EH (cell line): Measurements from ENCODE around the gene IRF9.
A peak's percentile ranks its signal among the peaks of the same experiment; 100 is the strongest.

Source experiments
- DNase-seq: peaks from one replicate; pipeline ENCODE4 v3.0.0-alpha.2; 2015; ENCODE audit warnings: low read depth

The IRF9 gene

GRCh38 chr14:24149302-24149969 is 11.6 kb upstream of the IRF9 start:
- no peak for DNase-seq

DNA sequence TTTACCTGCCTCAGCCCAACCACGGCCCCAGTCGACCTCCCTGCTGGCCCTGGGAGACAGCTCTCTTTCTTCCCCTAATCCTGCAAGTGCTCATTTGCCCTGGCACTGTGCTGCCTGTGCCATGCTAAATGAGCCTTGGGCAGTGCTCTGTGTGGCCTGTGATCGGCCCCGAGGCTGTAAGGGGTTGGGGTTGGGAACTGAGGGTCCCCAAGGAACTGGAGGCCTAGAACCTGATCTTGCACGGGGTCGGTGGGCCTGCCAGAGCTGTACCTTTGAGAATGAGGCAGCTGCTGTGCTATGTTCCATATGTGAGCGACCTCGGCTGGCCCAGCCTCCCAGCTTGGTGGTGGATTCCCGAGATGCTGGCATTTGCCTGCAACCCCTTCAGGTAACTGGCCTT is 11.0 kb upstream of the IRF9 start:
- DNase-seq: no peak

DNA sequence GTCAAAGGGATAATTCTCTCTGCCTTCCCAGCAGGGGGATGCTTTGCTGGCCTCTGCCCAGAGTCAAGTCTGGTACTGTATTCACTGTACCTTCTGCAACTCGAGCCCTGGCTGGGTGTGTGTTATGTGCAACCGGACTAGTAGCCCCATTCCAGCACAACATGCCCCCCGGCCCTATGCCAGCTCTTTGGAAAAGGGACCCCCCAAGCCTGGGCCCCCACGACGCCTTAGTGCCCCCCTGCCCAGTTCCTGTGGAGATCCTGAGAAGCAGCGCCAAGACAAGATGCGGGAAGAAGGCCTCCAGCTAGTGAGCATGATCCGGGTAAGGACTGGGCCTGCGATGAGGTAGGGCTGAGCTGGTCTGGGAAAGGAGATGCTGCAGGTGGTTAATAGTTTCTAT is 10.5 kb upstream of the IRF9 start:
- no peak for DNase-seq

- DNase-seq: no peak
Observed at GRCh38 chr14:24150993-24151392, 10.1 kb upstream of the IRF9 start.

DNA sequence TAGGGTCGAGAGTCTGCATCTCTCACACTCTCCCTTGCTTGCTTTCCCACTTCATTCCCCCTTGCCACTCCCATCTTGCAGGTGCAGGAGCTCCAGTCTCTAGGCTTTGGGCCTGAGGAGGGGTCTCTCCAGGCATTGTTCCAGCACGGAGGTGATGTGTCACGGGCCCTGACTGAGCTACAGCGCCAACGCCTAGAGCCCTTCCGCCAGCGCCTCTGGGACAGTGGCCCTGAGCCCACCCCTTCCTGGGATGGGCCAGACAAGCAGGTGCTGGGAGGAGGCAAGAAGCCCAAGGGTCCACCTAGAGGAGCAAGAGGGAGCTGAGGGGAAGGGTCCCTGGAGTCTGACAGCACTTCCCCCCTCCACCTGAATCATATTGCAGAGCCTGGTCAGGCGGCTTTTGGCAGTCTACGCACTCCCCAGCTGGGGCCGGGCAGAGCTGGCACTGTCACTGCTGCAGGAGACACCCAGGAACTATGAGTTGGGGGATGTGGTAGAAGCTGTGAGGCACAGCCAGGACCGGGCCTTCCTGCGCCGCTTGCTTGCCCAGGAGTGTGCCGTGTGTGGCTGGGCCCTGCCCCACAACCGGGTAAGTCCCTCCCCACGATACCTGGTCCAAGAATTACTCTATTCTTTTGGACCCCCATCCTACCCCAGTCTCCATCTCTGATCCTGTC is 9.5 kb upstream of the IRF9 start:
- DNase-seq: no peak

- DNase-seq: no peak
Observed at GRCh38 chr14:24155100-24155499, 6.0 kb upstream of the IRF9 start.

GRCh38 chr14:24156840-24157239 is 4.2 kb upstream of the IRF9 start:
- DNase-seq: no peak

GRCh38 chr14:24157331-24157730 is 3.7 kb upstream of the IRF9 start:
- no peak for DNase-seq

- DNase-seq: no peak
Observed at GRCh38 chr14:24159777-24160498, 1.1 kb upstream of the IRF9 start.

- DNase-seq: no peak
Observed at GRCh38 chr14:24160499-24160849, 591 bp upstream of the IRF9 start.

- DNase-seq: peak; percentile 43
Observed at GRCh38 chr14:24162093-24162492, 1.0 kb downstream of the IRF9 start.

DNA sequence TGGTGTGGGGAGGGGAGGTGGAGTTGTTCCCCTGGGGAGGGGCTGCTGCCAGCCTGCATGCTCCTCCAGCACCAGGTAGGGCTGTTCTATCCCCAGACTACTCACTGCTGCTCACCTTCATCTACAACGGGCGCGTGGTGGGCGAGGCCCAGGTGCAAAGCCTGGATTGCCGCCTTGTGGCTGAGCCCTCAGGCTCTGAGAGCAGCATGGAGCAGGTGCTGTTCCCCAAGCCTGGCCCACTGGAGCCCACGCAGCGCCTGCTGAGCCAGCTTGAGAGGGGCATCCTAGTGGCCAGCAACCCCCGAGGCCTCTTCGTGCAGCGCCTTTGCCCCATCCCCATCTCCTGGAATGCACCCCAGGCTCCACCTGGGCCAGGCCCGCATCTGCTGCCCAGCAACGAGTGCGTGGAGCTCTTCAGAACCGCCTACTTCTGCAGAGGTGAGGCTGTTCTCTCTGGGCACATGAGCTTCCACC is 3.5 kb downstream of the IRF9 start:
- DNase-seq: no peak

- no peak for DNase-seq
Observed at GRCh38 chr14:24165785-24166184, 4.7 kb downstream of the IRF9 start.

DNA sequence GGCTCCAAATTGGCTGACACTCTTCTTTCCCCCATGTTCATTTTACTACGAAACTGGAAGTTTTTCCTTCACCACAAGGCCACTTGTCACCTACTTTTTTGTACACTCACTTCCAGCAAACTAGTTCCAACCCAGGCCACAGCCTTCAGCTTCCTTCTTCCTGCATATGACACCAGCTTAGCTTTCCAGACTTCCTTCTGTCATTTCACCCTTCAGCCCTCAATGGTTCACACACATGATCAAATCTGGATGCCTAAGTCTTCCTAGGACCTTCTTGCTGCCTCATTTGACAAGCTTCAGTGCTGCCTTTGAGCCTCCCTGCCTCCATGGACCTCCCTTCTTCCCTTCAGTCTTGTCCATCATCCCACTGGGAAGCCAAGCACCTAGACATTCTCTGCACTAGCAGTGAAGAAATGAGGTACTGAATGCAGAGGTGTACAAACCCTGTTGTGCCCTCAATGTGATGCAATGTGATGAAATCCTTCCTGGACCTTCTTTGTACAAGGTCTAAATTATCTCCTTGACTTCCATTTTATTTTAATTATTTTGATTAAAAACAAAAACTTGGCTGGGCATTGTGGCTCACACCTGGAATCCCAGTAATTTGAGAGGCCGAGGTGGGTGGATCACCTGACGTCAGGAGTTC is 6.5 kb downstream of the IRF9 start:
- no peak for DNase-seq

DNA sequence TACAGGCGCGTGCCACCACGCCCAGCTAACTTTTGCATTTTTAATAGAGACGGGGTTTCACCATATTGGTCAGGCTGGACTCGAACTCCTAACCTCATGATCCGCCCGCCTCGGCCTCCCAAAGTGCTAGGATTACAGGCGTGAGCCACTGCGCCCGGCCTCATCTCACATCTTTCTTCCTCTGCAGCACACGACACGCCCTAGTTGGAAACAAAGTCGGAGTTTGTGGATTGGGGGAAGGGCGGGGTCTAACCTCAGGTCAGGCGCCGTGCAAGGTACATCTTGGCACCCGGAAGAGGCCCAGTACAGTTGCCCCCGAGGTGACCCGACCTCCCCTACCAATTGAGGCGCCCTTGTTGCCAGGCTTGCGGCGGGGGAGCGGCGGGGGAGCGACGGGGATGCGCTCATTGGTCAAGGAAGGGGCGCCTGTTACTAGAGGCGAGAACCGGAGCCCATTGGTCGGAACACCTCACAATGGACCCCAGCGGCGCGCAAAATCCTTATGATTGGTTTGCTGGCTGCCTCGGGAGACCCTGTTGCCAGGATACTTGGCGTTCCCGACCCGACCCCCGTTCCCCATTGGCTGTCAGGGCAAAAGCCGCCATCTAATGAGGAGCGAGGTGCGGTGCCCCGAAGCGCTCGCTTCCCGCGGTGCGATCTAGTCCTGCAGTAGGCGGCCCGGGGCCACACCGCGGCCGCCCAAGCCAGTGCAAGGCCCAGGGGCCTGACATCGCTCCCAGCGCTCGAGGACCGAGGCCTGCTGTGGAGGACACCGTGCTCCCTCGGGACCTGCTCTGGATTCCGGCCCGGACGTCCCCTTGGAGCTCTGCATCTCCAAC is 10.6 kb downstream of the IRF9 start, which contains the start of gene REC8:
Gene REC8 (plus strand): TSS at position 659 of the 839 bp plus-strand sequence. CDS start 473 bp downstream, outside the sequence.
- DNase-seq: no peak

- no peak for DNase-seq
Observed at GRCh38 chr14:24172261-24172860, 11.3 kb downstream of the IRF9 start.

DNA sequence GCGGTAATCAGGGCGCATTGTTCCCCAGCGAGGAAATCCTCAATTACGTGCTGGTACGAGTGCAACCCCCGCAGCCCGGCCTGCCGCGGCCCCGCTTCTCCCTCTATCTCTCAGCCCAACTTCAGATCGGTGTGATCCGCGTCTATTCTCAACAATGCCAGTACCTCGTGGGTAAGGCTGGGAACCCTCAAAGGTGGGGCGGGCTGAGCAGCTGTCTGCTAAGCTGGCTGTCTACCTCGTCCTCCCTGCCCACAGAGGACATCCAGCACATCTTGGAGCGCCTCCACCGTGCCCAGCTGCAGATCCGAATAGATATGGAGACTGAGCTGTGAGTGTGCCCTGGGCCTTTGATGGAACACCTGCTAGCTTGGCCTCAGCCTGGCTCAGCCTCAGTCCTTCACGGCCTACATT is 11.8 kb downstream of the IRF9 start:
- DNase-seq: no peak

DNA sequence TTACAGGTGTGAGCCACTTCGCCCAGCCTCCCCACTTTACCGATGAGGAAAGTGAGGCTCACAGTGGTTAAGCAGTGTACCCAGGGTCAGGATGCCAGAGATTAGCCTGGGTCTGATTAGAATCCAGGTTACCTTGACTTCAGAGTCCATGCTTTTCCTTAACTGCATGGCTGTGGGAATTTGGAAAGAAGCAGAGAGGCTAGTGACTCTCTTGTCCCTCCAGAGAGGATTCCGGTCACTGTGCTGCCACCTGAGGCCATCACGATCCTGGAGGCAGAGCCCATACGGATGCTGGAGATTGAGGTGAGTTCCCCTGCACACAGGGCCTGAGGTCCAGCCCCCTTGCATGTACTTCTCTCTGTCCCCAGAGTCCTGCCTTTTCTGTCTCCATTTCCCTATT is 15.5 kb downstream of the IRF9 start:
- DNase-seq: no peak

DNA sequence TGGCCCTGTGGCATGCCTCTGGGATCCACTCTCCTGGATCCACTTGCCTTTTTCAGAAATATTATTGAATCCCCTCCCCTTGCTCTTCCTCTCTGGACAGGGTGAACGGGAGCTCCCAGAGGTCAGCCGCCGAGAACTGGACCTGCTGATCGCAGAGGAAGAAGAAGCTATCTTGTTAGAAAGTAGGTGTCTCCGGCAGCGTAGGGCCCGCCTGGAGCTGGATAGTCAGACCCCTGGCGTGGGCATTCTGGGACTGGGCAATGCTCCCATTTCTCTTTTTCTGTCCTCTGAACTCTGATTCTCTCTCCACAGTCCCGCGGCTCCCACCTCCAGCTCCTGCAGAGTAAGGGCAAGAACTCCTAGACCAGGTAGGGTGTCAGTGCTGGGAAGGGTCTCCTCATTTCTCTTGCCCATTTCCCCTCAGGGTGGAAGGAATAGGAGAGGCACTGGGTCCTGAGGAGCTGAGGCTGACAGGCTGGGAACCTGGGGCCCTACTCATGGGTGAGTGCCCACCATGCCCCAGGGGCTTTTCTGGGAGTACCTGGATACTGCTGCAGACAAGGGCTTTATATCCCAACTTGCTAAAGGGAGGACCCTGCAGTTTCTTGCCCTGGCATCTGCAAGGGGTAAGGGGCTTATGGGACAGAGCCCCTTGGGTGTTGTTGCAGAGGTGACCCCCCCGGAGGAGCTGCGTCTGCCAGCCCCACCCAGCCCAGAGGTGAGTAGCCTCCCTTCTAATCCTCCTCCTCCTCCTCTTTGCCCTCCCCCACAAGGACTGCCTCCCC is 16.2 kb downstream of the IRF9 start:
- no peak for DNase-seq

DNA sequence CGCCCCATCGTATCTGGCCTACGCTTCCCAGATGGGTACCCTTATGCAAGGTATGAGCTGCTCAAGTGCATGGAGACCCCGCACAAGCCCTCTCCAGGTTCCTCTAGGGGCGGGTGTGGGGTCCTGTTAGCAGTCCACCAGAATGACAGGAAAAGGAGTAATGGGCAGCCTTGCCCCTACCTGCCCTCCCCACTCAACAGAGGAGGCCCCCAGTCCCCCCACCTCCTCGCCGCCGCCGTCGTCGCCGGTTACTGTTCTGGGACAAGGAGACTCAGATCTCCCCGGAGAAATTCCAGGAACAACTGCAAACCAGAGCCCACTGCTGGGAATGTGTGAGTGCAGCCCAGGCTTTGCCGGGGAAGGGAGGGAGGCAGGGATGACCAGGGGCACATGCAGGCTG is 16.8 kb downstream of the IRF9 start:
- no peak for DNase-seq
